OCI-LY1 (cell line): ENCODE measurements around the gene SDR42E1.

Experiments used
- CTCF ChIP-seq: fragments of 200-600 bp; sonication (generic), shearing (Covaris generic); IDR thresholded peaks from 2 replicates; pipeline ENCODE4 v1.5.1; 2017; ENCODE audit warnings: mild to moderate bottlenecking, antibody characterized with exemption, low read length, moderate library complexity, mixed read lengths
- EZH2 ChIP-seq: fragments of 200-600 bp; sonication (generic), shearing (Covaris generic); IDR thresholded peaks from 2 replicates; pipeline ENCODE4 v1.8.0; 2017; ENCODE audit warnings: borderline replicate concordance, mixed run types, mild to moderate bottlenecking, antibody characterized with exemption, low read length, moderate library complexity, mixed read lengths

GRCh38 chr16:82046941-82047340 lies 35.7 kb upstream of the SDR42E1 start:
- TF ChIP-seq CTCF = no peak
- no peak for TF ChIP-seq EZH2
